Measurements from ENCODE around the gene SLC2A8.

DNA sequence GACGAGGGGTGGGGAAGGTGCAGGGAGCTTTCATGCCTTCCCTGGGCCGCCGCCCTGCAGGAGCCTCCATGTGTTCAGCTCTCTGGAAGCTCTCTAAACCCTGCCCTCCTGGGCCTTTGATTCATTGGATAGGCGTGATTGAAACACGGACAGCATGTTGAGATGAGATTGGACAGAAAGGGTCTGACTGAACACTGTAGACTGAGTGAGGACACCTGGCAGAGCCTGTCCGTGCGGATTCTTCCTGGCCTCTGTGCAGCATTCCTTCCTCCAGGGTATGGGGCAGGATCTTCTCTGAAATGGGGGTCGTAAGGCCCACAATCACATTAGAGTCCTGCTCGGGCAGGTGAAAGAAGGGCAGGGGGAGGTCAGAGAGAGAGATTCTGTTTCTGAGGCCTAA lies 41.4 kb downstream of the SLC2A8 start:
- TF ChIP-seq POLR2A (IDR thresholded peaks at IDR 0.05) = no peak
- TF ChIP-seq CTCF (IDR thresholded peaks at IDR 0.05) = no peak

Measured in adrenal gland (tissue), 5 donors.